HepG2 (cell line): ENCODE data around the gene FAH. TPM values are rescaled to one million over a fixed set of nuclear protein-coding genes. Genes with fewer than 3 reads are reported as not detected.

Experiments used
- CEBPB ChIP-seq: IDR thresholded peaks from 2 replicates; pipeline ENCODE4 v1.6.1; 2011; ENCODE audit warnings: low read depth, low read length, improper control_type of control experiment, borderline replicate concordance
- CREB1 ChIP-seq, 2 experiments: fragments of 450-650 bp in 1 of 2; IDR thresholded peaks; 2 replicates each; pipeline ENCODE4 v1.6.1; 2016 to 2017; ENCODE audit warnings: control low read depth in 1 of 2, mild to moderate bottlenecking in 1 of 2, missing compliant biosample characterization in 1 of 2, missing genetic modification characterization in 1 of 2
- FOXA1 ChIP-seq, 2 experiments: fragments of 450-650 bp in 1 of 2; sonication (generic) in 1 of 2; formaldehyde crosslinking in 1 of 2; IDR thresholded peaks; 2 replicates each; pipeline versions ENCODE4 v1.4.0 to v1.6.1; 2016 to 2020; ENCODE audit warnings: missing genetic modification reagents in 1 of 2
- MAFK ChIP-seq, 2 experiments: IDR thresholded peaks in 1 of 2; conservative IDR thresholded peaks in 1 of 2; 2 replicates each; pipeline ENCODE4 v1.6.1; 2011; ENCODE audit warnings: improper control_type of control experiment in 2 of 2, low read length in 2 of 2
- NFE2L2 ChIP-seq: fragments of 150-350 bp; IDR thresholded peaks from 2 replicates; pipeline ENCODE4 v1.6.1; 2014; ENCODE audit warnings: low read length
- PBX2 ChIP-seq: IDR thresholded peaks from 2 replicates; pipeline ENCODE4 v1.6.1; 2016; ENCODE audit warnings: control low read depth
- PREB ChIP-seq: sonication (generic); formaldehyde crosslinking; IDR thresholded peaks from 2 replicates; pipeline ENCODE4 v1.4.0; 2020; ENCODE audit warnings: missing genetic modification reagents
- REL ChIP-seq: sonication (generic); formaldehyde crosslinking; conservative IDR thresholded peaks from 2 replicates; pipeline ENCODE4 v1.8.0; 2022; ENCODE audit warnings: mild to moderate bottlenecking, missing genetic modification reagents, moderate library complexity
- RFXAP ChIP-seq: sonication (generic); formaldehyde crosslinking; IDR thresholded peaks from 2 replicates; pipeline ENCODE4 v1.4.0; 2020; ENCODE audit warnings: missing genetic modification reagents, borderline replicate concordance
- SALL1 ChIP-seq: sonication (generic); formaldehyde crosslinking; IDR thresholded peaks from 2 replicates; pipeline ENCODE4 v1.8.0; 2022; ENCODE audit warnings: mild to moderate bottlenecking, missing genetic modification reagents
- SMYD3 ChIP-seq: sonication (generic); formaldehyde crosslinking; IDR thresholded peaks from 2 replicates; pipeline ENCODE4 v1.8.1; 2023; ENCODE audit warnings: mild to moderate bottlenecking, missing genetic modification reagents
- SRSF9 ChIP-seq: fragments of 200-400 bp; formaldehyde crosslinking; IDR thresholded peaks from 2 replicates; pipeline ENCODE4 v1.6.1; 2018; ENCODE audit warnings: borderline replicate concordance, mild to moderate bottlenecking, low read depth, low read length; ENCODE audit not compliant: insufficient read depth, poor library complexity, severe bottlenecking
- ZNF12 ChIP-seq: sonication (generic); formaldehyde crosslinking; IDR thresholded peaks from 2 replicates; pipeline ENCODE4 v1.5.0; 2020; ENCODE audit warnings: missing genetic modification reagents
- ZNF280B ChIP-seq: sonication (generic); formaldehyde crosslinking; IDR thresholded peaks from 2 replicates; pipeline ENCODE4 v1.5.0; 2020; ENCODE audit warnings: missing genetic modification reagents, mild to moderate bottlenecking, borderline replicate concordance
- ZNF331 ChIP-seq: sonication (generic); formaldehyde crosslinking; IDR thresholded peaks from 2 replicates; pipeline ENCODE4 v1.4.0; 2020; ENCODE audit warnings: missing genetic modification reagents
- ZNF431 ChIP-seq: sonication (generic); formaldehyde crosslinking; IDR thresholded peaks from 2 replicates; pipeline ENCODE4 v1.9.0; 2022; ENCODE audit warnings: missing genetic modification reagents, low read depth, mild to moderate bottlenecking, borderline replicate concordance
- ZNF512B ChIP-seq: sonication (generic); formaldehyde crosslinking; IDR thresholded peaks from 2 replicates; pipeline ENCODE4 v1.5.1; 2020; ENCODE audit warnings: missing genetic modification reagents, mild to moderate bottlenecking, borderline replicate concordance
- ZNF546 ChIP-seq: sonication (generic); formaldehyde crosslinking; conservative IDR thresholded peaks from 2 replicates; pipeline ENCODE4 v1.8.1; 2023; ENCODE audit warnings: mild to moderate bottlenecking, missing genetic modification reagents
- ZNF567 ChIP-seq: sonication (generic); formaldehyde crosslinking; IDR thresholded peaks from 2 replicates; pipeline ENCODE4 v1.8.1; 2023; ENCODE audit warnings: mild to moderate bottlenecking, missing genetic modification reagents, borderline replicate concordance
- ZNF710 ChIP-seq: sonication (generic); formaldehyde crosslinking; IDR thresholded peaks from 2 replicates; pipeline ENCODE4 v1.5.0; 2020; ENCODE audit warnings: mild to moderate bottlenecking, missing genetic modification reagents, borderline replicate concordance
- polyA plus RNA-seq, 8 experiments: library from polyadenylated mRNA; depleted of rRNA in 3 of 8; stranded (reverse) in 7 of 8; unstranded in 1 of 8; fragments of >200 nt; fragmentation: Illumina TruSeq in 4 of 8; extraction: Trizol in 4 of 8; gene quantifications; 2 replicates each; pipeline versions ENCODE4 v1.2.1 to v1.2.3, GENCODE V29; 2011 to 2016; ENCODE audit warnings: low read depth in 4 of 8, missing spikeins in 1 of 8, mixed read lengths in 1 of 8; ENCODE audit not compliant: insufficient read depth in 1 of 8
- total RNA-seq, 5 experiments: library from RNA; depleted of rRNA; stranded (reverse); fragments of >200 nt; fragmentation: Illumina TruSeq; extraction: Trizol; gene quantifications; 2 replicates each; pipeline ENCODE4 v1.2.3, GENCODE V29; 2016; ENCODE audit warnings: low read depth in 1 of 5

FAH gene
- total and polyA plus RNA-seq, 2 of the 13 experiments (the other 11 are each of a cell fraction or from before 2014, with no cell fraction given): 36.6 to 75.0 TPM

GRCh38 chr15:80173022-80173759 is 20.4 kb downstream of the FAH start (continued):
- TF ChIP-seq ZNF512B (CRISPR knock-in tag): no peak
- TF ChIP-seq CREB1 (IDR thresholded peaks at IDR 0.05): no peak
- TF ChIP-seq CREB1 (CRISPR knock-in tag; IDR thresholded peaks at IDR 0.05): no peak
- no peak for TF ChIP-seq SMYD3
- TF ChIP-seq ZNF331 (CRISPR knock-in tag): no peak; the same call in 1 of the 2 replicates
- TF ChIP-seq MAFK (conservative IDR thresholded peaks at IDR 0.05 in 1 of 2, IDR thresholded peaks at IDR 0.05 in 1 of 2; ENCODE audit: low read length in 2 of 2): no peak
- TF ChIP-seq ZNF12: no peak
- no peak; the same call in 1 of the 2 replicates for TF ChIP-seq SALL1 (CRISPR knock-in tag)
- no peak for TF ChIP-seq FOXA1 (IDR thresholded peaks at IDR 0.05)
- no peak for TF ChIP-seq FOXA1 (CRISPR knock-in tag; IDR thresholded peaks at IDR 0.05)
- no peak for TF ChIP-seq PREB (CRISPR knock-in tag)
- TF ChIP-seq ZNF567 (CRISPR knock-in tag): no peak
- TF ChIP-seq ZNF431 (CRISPR knock-in tag): no peak
- 0 out of 2 replicates have a peak, but pooled peaks have one; percentile 28 for TF ChIP-seq ZNF710 (CRISPR knock-in tag)
- no peak for TF ChIP-seq ZNF546 (CRISPR knock-in tag)
- peak; percentile 96 for TF ChIP-seq CEBPB
- no peak for TF ChIP-seq PBX2 (CRISPR knock-in tag)
- no peak for TF ChIP-seq SRSF9
- no peak for TF ChIP-seq ZNF280B (CRISPR knock-in tag)
- no peak for TF ChIP-seq NFE2L2
- TF ChIP-seq RFXAP: peak; percentile 13; the same call in 1 of the 2 replicates
- TF ChIP-seq REL: no peak
